K562 (cell line): ENCODE results near the gene TMEM267. TPM values are rescaled to one million over a fixed set of nuclear protein-coding genes. Genes with fewer than 3 reads are reported as not detected.

Experiments
- ATAC-seq: fragments of 200-7000 bp; cut with Tn5 transposase; 3 replicates; pipeline ENCODE4 v1.9.1; 2020; ENCODE audit warnings: moderate library complexity
- BruUV-seq: library from RNA; stranded (reverse); fragments of 400-500 nt; replicated peaks from 2 replicates; lab custom pipeline; 2021; lab: Mats Ljungman, UMichigan
- CTCF ChIA-PET: fragments of 300-600 bp; formaldehyde crosslinking; extraction: SDS; loops from one replicate; lab custom pipeline; 2021; ENCODE audit warnings: low intra/inter-chr PET ratio; lab: Yijun Ruan, JAX
- POLR2A ChIA-PET: fragments of 300-600, 350-650 bp; sonication (Branson Sonifier 250); formaldehyde crosslinking; extraction: SDS; loops from one replicate; lab custom pipeline; 2021; ENCODE audit warnings: antibody characterized with exemption, inconsistent platforms; lab: Yijun Ruan, JAX
- DNase-seq, 4 experiments: peaks; one replicate each; pipeline versions ENCODE4 v3.0.0 to v3.0.0-alpha.2; 2011 to 2018; ENCODE audit warnings: low spot score in 3 of 4, mixed read lengths in 3 of 4; ENCODE audit errors: extremely low read depth in 1 of 4
- FAIRE-seq: peaks from 2 replicates; lab custom pipeline; 2011; peaks lifted over from hg19 to GRCh38; lab: Jason Lieb, UNC
- H2AFZ ChIP-seq: 2 replicates; pipeline ENCODE4 v1.6.0; 2011; ENCODE audit warnings: low read depth, low read length, control low read depth, inconsistent platforms
- H3K27ac ChIP-seq: fragments of 200-600 bp; 3 replicates; pipeline ENCODE4 v1.8.0; 2011; ENCODE audit warnings: low read depth, mild to moderate bottlenecking, control low read depth, inconsistent platforms, low read length, moderate library complexity, mixed read lengths; ENCODE audit errors: extremely low read depth
- H3K27me3 ChIP-seq, 2 experiments: fragments of 300-600 bp in 1 of 2; 2 replicates in 1 of 2; 3 replicates in 1 of 2; pipeline versions ENCODE4 v1.6.0 to v1.8.0; 2011; ENCODE audit warnings: inconsistent platforms in 2 of 2, low read length in 2 of 2, mild to moderate bottlenecking in 1 of 2, mixed read lengths in 1 of 2, moderate library complexity in 1 of 2; ENCODE audit not compliant: control insufficient read depth in 2 of 2, insufficient read depth in 2 of 2
- H3K36me3 ChIP-seq: fragments of 300-600 bp; 3 replicates; pipeline ENCODE4 v1.8.0; 2011; ENCODE audit warnings: mild to moderate bottlenecking, low read length, inconsistent platforms; ENCODE audit not compliant: control insufficient read depth, insufficient read depth
- H3K4me1 ChIP-seq, 2 experiments: fragments of 200-600 bp in 1 of 2; replicated peaks in 1 of 2; 2 replicates in 1 of 2; 3 replicates in 1 of 2; pipeline versions ENCODE4 v1.5.1 to v1.8.0; 2011; ENCODE audit warnings: inconsistent platforms in 2 of 2, low read length in 2 of 2, mild to moderate bottlenecking in 1 of 2, mixed read lengths in 1 of 2, moderate library complexity in 1 of 2; ENCODE audit not compliant: control insufficient read depth in 2 of 2, insufficient read depth in 2 of 2
- H3K4me2 ChIP-seq: 2 replicates; pipeline ENCODE4 v1.6.1; 2011; ENCODE audit warnings: low read length, control low read depth, inconsistent platforms, mixed read lengths; ENCODE audit not compliant: insufficient read depth
- H3K4me3 ChIP-seq: fragments of 200-600 bp; sonication (generic), shearing (Covaris generic); 2 replicates; pipeline ENCODE4 v1.5.1; 2016; ENCODE audit warnings: control low read depth, inconsistent platforms
- H3K79me2 ChIP-seq: fragments of 200-600 bp; 3 replicates; pipeline ENCODE4 v1.8.0; 2011; ENCODE audit warnings: low read length, inconsistent platforms; ENCODE audit not compliant: control insufficient read depth, insufficient read depth
- H3K9ac ChIP-seq, 2 experiments: 2 replicates each; pipeline versions ENCODE4 v1.6.0 to v1.6.1; 2011; ENCODE audit warnings: low read depth in 2 of 2, low read length in 2 of 2, control low read depth in 1 of 2, inconsistent platforms in 1 of 2, mild to moderate bottlenecking in 1 of 2, mixed read lengths in 1 of 2; ENCODE audit not compliant: insufficient read depth in 1 of 2
- H3K9me1 ChIP-seq: one replicate; pipeline ENCODE4 v1.6.0; 2011; ENCODE audit warnings: inconsistent platforms, mild to moderate bottlenecking, low read length, moderate library complexity; ENCODE audit not compliant: control insufficient read depth, insufficient read depth
- H3K9me3 ChIP-seq: replicated peaks from 2 replicates; pipeline ENCODE4 v1.5.1; 2011; ENCODE audit warnings: low read depth, low read length, inconsistent platforms; ENCODE audit not compliant: control insufficient read depth, insufficient read depth
- H4K20me1 ChIP-seq: replicated peaks from 2 replicates; pipeline ENCODE4 v1.6.1; 2011; ENCODE audit warnings: low read length, inconsistent platforms, mixed read lengths; ENCODE audit not compliant: control insufficient read depth, insufficient read depth
- ADNP ChIP-seq: fragments of 200-800 bp; sonication (Bioruptor generic); IDR thresholded peaks from 2 replicates; pipeline ENCODE4 v1.6.1; 2016; ENCODE audit warnings: missing genetic modification characterization, missing compliant biosample characterization
- CEBPG ChIP-seq, 3 experiments: fragments of 200-800 bp in 1 of 3; sonication (Bioruptor generic) in 1 of 3; sonication (generic) in 1 of 3; formaldehyde crosslinking in 1 of 3; IDR thresholded peaks in 2 of 3; conservative IDR thresholded peaks in 1 of 3; 2 replicates each; pipeline versions ENCODE4 v1.6.1 to v1.8.0; 2016 to 2022; ENCODE audit warnings: missing compliant biosample characterization in 2 of 3, missing genetic modification characterization in 2 of 3, mild to moderate bottlenecking in 1 of 3, missing genetic modification reagents in 1 of 3
- DPF2 ChIP-seq: fragments of 450-650 bp; IDR thresholded peaks from 2 replicates; pipeline ENCODE4 v1.6.1; 2016
- ETS1 ChIP-seq: conservative IDR thresholded peaks from 2 replicates; pipeline ENCODE4 v1.6.1; 2011; ENCODE audit warnings: low read depth, mild to moderate bottlenecking, low read length; ENCODE audit not compliant: control insufficient read depth
- HDAC2 ChIP-seq: fragments of 450-650 bp; IDR thresholded peaks from 2 replicates; pipeline ENCODE4 v1.6.1; 2016; ENCODE audit warnings: mild to moderate bottlenecking
- MAFG ChIP-seq: fragments of 450-650 bp; conservative IDR thresholded peaks from 2 replicates; pipeline ENCODE4 v1.6.1; 2016; ENCODE audit warnings: missing genetic modification characterization, missing compliant biosample characterization
- NFE2 ChIP-seq: IDR thresholded peaks from 2 replicates; pipeline ENCODE4 v1.6.1; 2014; ENCODE audit warnings: antibody characterized with exemption, low read depth
- RAD21 ChIP-seq, 2 experiments: fragments of 250-450 bp in 1 of 2; fragments of 450-650 bp in 1 of 2; sonication (Bioruptor Pico) in 1 of 2; formaldehyde crosslinking in 1 of 2; IDR thresholded peaks in 1 of 2; conservative IDR thresholded peaks in 1 of 2; 2 replicates each; pipeline versions ENCODE4 v1.4.0 to v1.8.0; 2020 to 2022; ENCODE audit warnings: mild to moderate bottlenecking in 2 of 2, moderate library complexity in 1 of 2
- RBM17 ChIP-seq: fragments of 200-400 bp; formaldehyde crosslinking; IDR thresholded peaks from 2 replicates; pipeline ENCODE4 v1.6.1; 2017; ENCODE audit warnings: low read depth, mild to moderate bottlenecking, low read length, borderline replicate concordance
- SIRT6 ChIP-seq: IDR thresholded peaks from one replicate; pipeline ENCODE4 v1.6.1; 2012; ENCODE audit warnings: low read depth, mild to moderate bottlenecking, control low read depth, inconsistent platforms, low read length, moderate library complexity
- SMARCA4 ChIP-seq: fragments of 450-650 bp; IDR thresholded peaks from 2 replicates; pipeline ENCODE4 v1.6.1; 2016
- TAF15 ChIP-seq: fragments of 200-400 bp; formaldehyde crosslinking; IDR thresholded peaks from 2 replicates; pipeline ENCODE4 v1.6.1; 2017; ENCODE audit warnings: mild to moderate bottlenecking, low read depth, low read length, moderate library complexity
- ZNF217 ChIP-seq: sonication (generic); formaldehyde crosslinking; IDR thresholded peaks from 2 replicates; pipeline ENCODE4 v1.8.0; 2022; ENCODE audit warnings: mild to moderate bottlenecking, missing genetic modification reagents
- ZNF311 ChIP-seq: fragments of 250-450 bp; sonication (Bioruptor Pico); IDR thresholded peaks from 2 replicates; pipeline ENCODE4 v1.4.0; 2020; ENCODE audit warnings: mild to moderate bottlenecking, moderate library complexity
- ZNF431 ChIP-seq: sonication (generic); formaldehyde crosslinking; IDR thresholded peaks from 2 replicates; pipeline ENCODE4 v1.8.0; 2022; ENCODE audit warnings: mild to moderate bottlenecking, missing genetic modification reagents
- ZNF668 ChIP-seq: fragments of 250-450 bp; sonication (Bioruptor Pico); IDR thresholded peaks from 2 replicates; pipeline ENCODE4 v1.8.0; 2022; ENCODE audit warnings: mild to moderate bottlenecking, inconsistent platforms
- WGBS: fragments of 100-300 bp; shearing (Covaris generic); methylation state at CpG from one replicate; pipeline ENCODE4 v1.1.6; 2016; ENCODE audit warnings: low coverage, mixed read lengths; ENCODE audit not compliant: insufficient coverage; ENCODE audit errors: missing lambda C conversion rate; 5-methylcytosine and 5-hydroxymethylcytosine counted together
- in situ Hi-C: fragments of 300-500 bp; cut with MboI; formaldehyde crosslinking; loops from 4 replicates; pipeline ENCODE4 v1.15.0; 2018; ENCODE audit warnings: inconsistent platforms, mixed read lengths
- intact Hi-C: fragments of 100-400 bp; cut with micrococcal nuclease; formaldehyde crosslinking; loops from 2 replicates; pipeline ENCODE4 v1.14.2; 2022
- polyA plus RNA-seq, 8 experiments: library from polyadenylated mRNA; depleted of rRNA in 4 of 8; stranded (reverse) in 5 of 8; unstranded in 3 of 8; fragments of >200 nt; fragmentation: Nextera tagmentation in 2 of 8; fragmentation: Illumina TruSeq in 1 of 8; extraction: Ambion mirVana in 2 of 8; extraction: Trizol in 1 of 8; gene quantifications; 2 replicates each; pipeline versions ENCODE4 v1.2.1 to v1.2.3, GENCODE V29; 2011 to 2014; ENCODE audit warnings: inconsistent platforms in 1 of 8, missing spikeins in 1 of 8
- total RNA-seq, 7 experiments: library from RNA; depleted of rRNA in 6 of 7; stranded (reverse); fragments of >200 nt in 6 of 7; fragmentation: Illumina TruSeq in 2 of 7; extraction: Trizol in 2 of 7; gene quantifications; 2 replicates each; pipeline versions ENCODE4 v1.2.1 to v1.2.3, GENCODE V29; 2011 to 2021; ENCODE audit warnings: low replicate concordance in 1 of 7

TMEM267 gene
- total and polyA plus RNA-seq, 9 of the 15 experiments (the other 6 are each of a cell fraction or from before 2014, with no cell fraction given): 8.1 to 61.1 (median 17.8) TPM

GRCh38 chr5:43486353-43486752, 2.7 kb upstream of the TMEM267 start:
- DNase-seq (peak in 1 of 4 experiments; percentile 15), ATAC-seq (no peak), FAIRE-seq (no peak)
- Histone ChIP-seq H3K9me1 (no peaks in the 10 kb centered on the region), H3K4me1 (peaks cover 6 to 8% of the 10 kb centered on the region in 2 experiments; a peak in 2 of 5 replicates), H3K27ac (no peak overlapping the region), H2AFZ (no peak overlapping the region), H3K9me3 (0 out of 2 replicates have a peak, but pooled peaks cover 1% of the 10 kb centered on the region), H3K27me3 (no peaks in the 10 kb centered on the region), H3K9ac (no peak overlapping the region), H4K20me1 (no peaks in the 10 kb centered on the region), H3K4me3 (no peak overlapping the region), H3K4me2 (no peak overlapping the region), H3K79me2 (peaks cover 25% of the 10 kb centered on the region), H3K36me3 (peaks cover 37% of the 10 kb centered on the region; the same call in 2 of the 3 replicates)
- in situ Hi-C loops (no loop called here), intact Hi-C loops (loop anchor here (10.0 kb wide), 1 partner anchor 118 kb away; the partner anchor contains the start of gene NNT)
- CTCF ChIA-PET: no interaction called here
- POLR2A ChIA-PET: interaction anchor here (1.0 to 4.2 kb wide), 7 partner anchors 11 to 418 kb away, joined by 3 to 43 read pairs (median 3); partner anchors contain the start of genes C5orf34 and ZNF131
- no TSS peak for BruUV-seq
- 52% methylated on average over 3 of the region's 3 CpGs for WGBS
- no peak for TF ChIP-seq ZNF668
- TF ChIP-seq ZNF311 (CRISPR knock-in tag): no peak
- no peak for TF ChIP-seq ETS1
- 0 out of 2 replicates have a peak, but pooled peaks have one; percentile 17 for TF ChIP-seq CEBPG (CRISPR knock-in tag; IDR thresholded peaks at IDR 0.05)
- TF ChIP-seq CEBPG (tag; conservative IDR thresholded peaks at IDR 0.05 in 1 of 2, IDR thresholded peaks at IDR 0.05 in 1 of 2): peak in 1 of 2 experiments; percentile 53; a peak in 1 of 4 replicates
- 0 out of 2 replicates have a peak, but pooled peaks have one; percentile 34 for TF ChIP-seq ADNP (tag)
- peak; percentile 53; the same call in 1 of the 2 replicates for TF ChIP-seq DPF2
- TF ChIP-seq TAF15: no peak
- no peak for TF ChIP-seq HDAC2
- no peak for TF ChIP-seq ZNF217
- TF ChIP-seq RBM17: no peak
- TF ChIP-seq RAD21 (CRISPR knock-in tag; conservative IDR thresholded peaks at IDR 0.05 in 1 of 2, IDR thresholded peaks at IDR 0.05 in 1 of 2): no peak
- TF ChIP-seq SMARCA4: 0 out of 2 replicates have a peak, but pooled peaks have one; percentile 23
- TF ChIP-seq MAFG: peak; percentile 36; the same call in 1 of the 2 replicates
- no peak for TF ChIP-seq SIRT6
- TF ChIP-seq ZNF431 (CRISPR knock-in tag): no peak
- TF ChIP-seq NFE2: peak; percentile 61
